Right ventricle myocardium inferior (tissue), 1 donor: ENCODE data around the gene ERF. TPM values are rescaled to one million over a fixed set of nuclear protein-coding genes. Genes with fewer than 3 reads are reported as not detected.

Experiments
- ATAC-seq: fragments of 200-7000 bp; cut with Tn5 transposase; one replicate; pipeline ENCODE4 v1.9.1; 2020; ENCODE audit warnings: mild to moderate bottlenecking, moderate library complexity
- DNase-seq: peaks from one replicate; pipeline ENCODE4 v3.0.0; 2021; ENCODE audit errors: missing footprints
- intact Hi-C: fragments of 100-400 bp; cut with DNase I; formaldehyde crosslinking; loops from one replicate; pipeline ENCODE4 v1.11.0; 2022
- total RNA-seq: library from RNA; stranded (reverse); fragmentation: NEBNext Ultra II Directional; extraction: Animal tissue kit (Norgen Biotek cat#: 25700); gene quantifications from one replicate; pipeline ENCODE4 v1.2.1, GENCODE V29; 2021
- donor health status: DM: no; HTN: yes; CAD: no; lungs with severe emphysema.

ERF gene
- total RNA-seq, 1 donor from 2014 or later: 44.4 TPM

DNA sequence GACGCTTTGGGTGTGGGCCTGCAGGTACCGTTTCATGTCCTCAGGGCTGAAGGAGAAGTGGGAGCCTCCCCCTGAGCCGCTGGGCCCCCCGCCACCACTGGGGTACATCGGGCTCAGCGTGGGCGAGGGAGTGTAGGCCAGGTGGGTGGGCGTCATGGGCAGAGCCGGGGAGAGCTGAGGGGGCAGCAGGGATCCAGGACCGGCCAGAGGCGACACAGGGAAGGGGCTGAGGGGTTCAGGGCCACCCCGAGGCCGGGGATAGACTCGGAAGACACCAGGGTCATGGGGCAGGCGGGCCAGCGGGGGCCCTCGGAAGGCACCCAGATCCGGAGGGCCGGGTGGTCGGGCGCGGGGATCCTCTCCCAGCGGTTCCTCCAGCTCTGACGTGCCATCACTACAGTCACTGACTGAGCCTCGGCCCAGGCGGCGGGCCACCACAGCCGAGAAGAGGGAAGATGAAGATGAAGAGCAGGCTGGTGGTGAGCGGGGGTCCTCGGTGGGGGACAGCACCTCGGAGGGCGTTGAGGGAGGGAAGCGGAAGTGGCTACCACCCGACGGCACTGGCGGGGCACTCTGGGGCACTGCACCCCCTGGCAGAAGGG is 5.7 kb downstream of the ERF start:
- ATAC-seq: no peak
- intact Hi-C loops: loop anchor here (10.0 kb wide), 1 partner anchor 146 kb away; the partner anchor contains the start of gene CNFN
- peak; percentile 64 for DNase-seq

DNA sequence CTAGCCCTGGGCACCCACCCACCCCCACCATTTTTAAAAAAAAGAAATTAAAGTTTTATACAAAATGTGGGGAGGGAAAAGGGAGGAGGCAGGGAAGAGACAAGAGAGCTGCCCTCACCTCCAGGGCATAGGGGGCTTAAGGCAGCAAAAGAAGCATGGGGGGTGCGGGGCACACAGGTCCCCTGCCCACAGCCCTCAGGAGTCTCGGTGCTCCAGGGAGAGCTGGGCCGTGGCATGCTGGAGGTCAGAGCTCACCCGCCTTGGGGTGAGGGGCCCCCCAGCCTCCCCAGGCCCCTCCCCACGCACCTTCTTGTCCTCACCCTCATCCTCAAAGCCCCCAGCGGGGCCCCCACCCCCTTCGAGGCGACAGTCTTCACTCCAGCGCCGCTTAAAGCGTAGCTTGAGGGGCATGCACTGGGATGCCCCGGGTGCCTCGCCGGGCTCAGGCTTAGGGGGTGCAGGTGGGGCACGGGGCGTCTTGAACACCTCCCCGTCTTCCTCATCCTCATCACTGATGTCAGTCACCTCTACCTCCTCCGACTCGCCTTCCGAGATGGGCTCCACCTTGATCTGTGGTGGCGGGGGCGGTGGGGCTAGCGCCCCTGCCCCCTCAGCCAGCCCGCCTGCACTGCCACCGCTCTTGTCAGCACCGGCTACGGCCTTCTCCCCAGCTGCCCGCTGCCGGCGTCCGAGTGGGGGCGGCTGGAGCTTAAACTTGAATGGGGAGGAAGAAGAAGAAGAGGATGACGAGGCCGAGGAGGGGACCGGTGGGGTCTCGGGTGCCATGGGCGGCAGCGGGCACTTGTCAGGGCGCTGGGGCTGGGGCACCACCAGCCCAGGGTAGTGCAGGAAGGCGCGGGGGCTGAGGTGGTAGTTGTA is 6.4 kb downstream of the ERF start:
- intact Hi-C loops: loop anchor here (10.0 kb wide), 1 partner anchor 146 kb away; the partner anchor contains the start of gene CNFN
- peak; percentile 37 for DNase-seq
- ATAC-seq: no peak

DNA sequence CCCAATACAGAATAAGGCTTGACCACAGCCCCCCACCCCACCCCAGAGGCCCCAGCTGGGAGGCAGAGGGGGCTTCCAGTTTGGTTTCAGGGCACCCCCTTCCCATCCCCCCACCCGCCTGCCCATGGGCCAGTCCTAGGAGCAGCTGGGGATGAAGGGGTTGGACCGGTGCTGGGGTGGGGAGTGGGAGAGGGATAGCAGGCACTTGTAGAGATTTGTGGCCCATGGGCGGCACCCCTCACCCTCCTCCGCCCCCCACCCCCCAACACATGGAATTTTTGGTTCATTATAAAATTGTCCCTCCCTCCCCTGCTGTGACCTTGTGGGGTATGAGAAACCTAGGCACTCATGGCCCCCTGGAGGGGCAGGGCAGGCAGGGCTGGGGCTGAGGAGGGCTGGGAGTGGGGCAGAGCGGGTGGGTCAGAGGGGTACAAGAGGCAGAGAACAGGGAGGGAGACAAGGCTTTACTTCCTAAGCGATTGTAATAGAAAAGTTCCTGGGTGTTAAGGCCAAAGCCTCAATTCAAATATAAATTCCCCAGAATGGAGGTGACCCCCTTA is 7.2 kb downstream of the ERF start:
- intact Hi-C loops: loop anchor here (10.0 kb wide), 1 partner anchor 147 kb away; the partner anchor contains the start of gene CNFN
- peak; percentile 28 for DNase-seq
- no peak for ATAC-seq

DNA sequence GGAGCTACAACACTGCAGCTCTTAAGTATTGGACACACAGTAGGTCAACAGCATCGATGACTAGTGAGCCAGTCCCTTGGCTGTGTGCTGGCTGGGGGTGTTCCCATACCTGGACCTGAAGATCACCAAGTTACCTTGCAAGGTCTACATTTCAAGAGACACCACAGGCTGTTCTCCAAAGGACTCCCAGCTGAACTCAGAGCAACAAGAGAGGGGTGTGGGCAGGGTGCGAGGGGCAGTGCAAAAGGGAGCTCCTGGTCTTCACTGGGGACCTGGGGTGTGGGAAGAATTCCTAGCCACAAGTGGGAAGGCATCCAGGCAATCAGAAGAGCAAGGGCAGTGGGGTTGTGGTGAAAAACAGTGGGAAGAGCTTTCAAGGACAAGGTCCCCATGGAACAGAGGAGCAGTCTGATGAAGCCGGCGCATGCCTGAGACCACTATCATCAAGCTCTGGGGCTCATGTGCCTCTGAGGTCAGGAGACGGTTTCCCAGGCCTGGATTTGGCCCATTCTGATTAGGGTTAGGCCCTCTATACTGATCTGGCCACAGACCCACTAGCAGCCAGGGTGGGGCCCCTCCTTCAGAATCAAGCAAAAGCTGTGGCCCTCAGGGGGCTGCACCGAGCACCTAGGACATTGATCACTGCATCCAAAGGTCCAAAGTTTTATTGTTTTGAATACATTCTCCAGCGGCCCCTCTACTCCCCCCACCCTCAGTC is 7.8 kb downstream of the ERF start:
- DNase-seq (peak; percentile 60), ATAC-seq (no peak)
- intact Hi-C loops: loop anchor here (1.0 to 10.0 kb wide), 2 partner anchors 33 to 148 kb away; partner anchors contain the start of gene CNFN

DNA sequence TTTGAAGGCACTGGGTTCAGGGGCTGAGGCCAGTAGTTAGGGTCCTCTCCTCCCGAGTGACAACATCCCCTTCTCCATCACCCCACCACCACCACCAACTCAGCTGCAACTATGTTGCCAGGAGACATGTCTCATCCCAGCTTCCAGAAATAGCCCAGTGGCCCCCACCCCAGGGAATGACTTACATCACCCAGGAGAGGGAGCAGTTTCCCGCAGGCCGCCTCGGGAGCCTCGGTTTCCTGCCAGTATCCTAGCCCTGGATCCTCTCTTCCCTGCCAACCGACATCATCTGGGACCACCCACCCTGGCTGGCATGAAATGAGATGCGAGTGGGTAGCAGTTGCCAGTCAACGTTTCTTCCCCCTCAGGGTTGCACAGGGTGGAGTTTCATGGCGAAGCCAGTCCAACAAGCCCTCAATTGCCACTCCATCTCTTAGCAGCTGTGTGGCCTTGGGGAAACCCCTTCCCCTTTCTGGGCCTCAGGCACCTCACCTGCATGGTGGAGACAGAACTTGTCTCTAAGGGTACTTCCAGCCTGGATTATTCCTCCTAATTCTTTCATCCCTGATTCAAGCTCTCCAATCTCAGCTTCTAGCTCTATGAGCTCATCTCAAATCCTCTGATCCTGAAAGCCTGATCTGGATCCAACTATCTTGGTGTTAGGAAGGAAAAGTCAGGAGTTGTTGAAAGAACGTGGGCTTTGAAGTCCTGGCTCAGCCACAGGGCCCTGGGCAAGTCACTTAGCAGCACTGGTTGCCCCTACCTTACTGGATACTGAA is 8.6 kb downstream of the ERF start:
- ATAC-seq (no peak), DNase-seq (peak; percentile 86)

DNA sequence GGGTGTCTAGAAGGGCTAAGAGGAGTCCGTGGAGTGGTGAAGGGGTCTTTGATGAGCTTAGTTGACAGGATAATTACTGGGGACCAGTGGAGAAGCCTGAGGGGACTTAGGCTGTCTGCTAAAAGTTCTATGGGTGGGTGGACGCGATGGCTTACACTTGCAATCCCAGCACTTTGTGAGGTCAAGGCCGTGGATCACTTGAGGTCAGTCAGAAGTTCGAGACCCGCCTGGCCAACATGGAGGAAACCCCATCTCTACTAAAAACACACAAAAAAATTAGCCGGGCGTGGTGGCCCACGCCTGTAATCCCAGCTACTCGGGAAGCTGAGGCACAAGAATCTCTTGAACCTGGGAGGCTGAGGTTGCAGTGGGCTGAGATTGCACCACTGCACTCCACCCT is 9.7 kb downstream of the ERF start:
- no peak for ATAC-seq
- DNase-seq: peak; percentile 33
- intact Hi-C loops: loop anchor here (2.0 to 10.0 kb wide), 3 partner anchors 24 to 150 kb away; partner anchors contain the start of genes CIC and CNFN

More for the DNA sequence above, 8.6 kb downstream of the ERF start:
- intact Hi-C loops: loop anchor here (1.0 to 10.0 kb wide), 2 partner anchors 34 to 148 kb away; partner anchors contain the start of gene CNFN

DNA sequence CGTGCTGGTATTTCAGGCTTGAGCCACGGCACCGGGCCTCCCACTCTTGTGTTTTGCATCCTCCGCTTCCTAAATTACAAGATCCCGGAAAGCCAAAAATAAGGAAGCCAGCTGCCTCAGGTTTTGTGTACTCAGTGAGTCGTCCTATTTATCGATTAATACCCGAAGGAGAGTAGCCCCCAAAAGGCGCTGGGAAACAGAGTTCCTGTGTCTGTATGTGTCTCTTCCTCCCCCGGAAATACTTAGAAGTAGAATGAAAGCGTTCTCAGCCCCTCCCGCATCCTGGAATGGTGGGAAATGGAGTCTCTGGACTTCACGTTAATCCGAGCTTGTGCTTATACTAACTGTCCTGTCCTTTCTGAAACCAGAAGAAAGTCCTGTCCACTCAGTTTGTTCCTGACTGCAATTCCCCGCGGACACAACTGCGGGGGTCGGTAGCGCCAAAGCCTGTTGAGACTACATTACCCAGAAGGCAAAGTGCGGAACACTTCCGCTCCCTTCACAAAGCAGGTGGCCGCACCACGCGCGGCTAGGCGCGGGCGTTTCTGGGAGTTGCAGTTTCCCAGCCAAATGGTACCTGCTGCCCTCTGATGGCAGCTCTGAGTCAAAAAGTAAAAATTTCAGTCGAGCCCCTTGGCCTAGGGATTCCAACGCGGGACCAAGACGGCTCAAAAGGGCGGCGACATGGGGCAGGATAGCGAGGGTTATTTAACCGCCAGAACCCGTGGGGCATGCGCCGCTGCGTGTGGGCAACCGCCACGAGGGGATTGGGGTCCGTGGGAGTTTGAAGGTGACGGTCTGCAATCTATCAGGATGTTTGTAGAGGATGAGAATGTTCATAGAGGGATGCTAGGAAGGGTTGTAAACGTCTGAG is 10.3 kb downstream of the ERF start:
- DNase-seq (peak; percentile 98), ATAC-seq (peak; percentile 39)
- intact Hi-C loops: loop anchor here (2.0 to 10.0 kb wide), 4 partner anchors 24 to 188 kb away; partner anchors contain the start of genes CIC and CNFN

DNA sequence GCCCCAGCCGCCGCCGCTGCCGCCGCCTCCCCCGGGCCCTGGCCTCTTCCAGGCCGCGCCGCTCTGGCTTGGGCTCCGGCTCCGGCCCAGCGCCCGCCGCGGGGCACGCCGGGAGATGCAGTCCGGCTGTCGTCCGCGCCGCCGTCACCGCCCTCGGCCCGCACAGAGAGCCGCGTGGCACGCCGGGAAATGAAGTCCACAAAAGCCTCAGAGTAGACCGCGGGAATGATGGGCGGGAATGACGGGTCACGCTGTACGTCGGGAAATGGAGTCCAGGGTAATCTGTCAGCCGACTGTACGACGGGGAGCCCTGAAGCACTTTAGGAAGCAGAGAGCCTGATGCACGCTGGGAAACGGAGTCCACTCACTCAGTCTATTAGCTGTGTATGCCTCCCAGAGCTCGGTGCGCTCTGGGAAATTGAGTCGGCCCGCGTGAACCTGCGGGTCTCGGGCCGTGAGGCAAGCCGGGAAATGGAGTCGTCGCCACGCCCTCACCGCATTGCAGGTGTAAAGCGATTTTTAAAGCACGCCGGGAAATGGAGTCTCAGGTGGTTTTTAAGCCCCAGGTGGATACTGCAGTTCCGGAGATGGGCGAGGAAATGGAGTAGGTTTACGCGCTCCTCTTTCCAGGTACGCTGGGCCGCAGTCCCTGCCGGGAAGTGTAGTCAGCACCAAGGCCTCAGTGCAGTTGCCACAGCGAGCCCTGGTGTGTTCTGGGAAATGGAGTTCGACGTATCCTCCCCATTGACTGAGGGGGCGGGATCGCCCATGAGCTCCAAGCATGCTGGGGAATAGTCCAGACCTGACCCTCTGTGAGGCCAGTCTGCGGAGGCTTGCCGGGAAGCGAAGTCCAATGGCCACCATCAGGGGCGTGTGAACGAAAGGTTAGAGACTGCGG is 12.2 kb downstream of the ERF start, which contains the start of gene GSK3A:
Gene GSK3A (minus strand): TSS at position 91 of the 898 bp plus-strand sequence. CDS start 137 bp downstream, outside the sequence.
- DNase-seq (peak; percentile 99), ATAC-seq (peak; percentile 90)
- intact Hi-C loops: loop anchor here (1.0 to 10.0 kb wide), 3 partner anchors 22 to 190 kb away; partner anchors contain the start of genes CNFN and ZNF526

DNA sequence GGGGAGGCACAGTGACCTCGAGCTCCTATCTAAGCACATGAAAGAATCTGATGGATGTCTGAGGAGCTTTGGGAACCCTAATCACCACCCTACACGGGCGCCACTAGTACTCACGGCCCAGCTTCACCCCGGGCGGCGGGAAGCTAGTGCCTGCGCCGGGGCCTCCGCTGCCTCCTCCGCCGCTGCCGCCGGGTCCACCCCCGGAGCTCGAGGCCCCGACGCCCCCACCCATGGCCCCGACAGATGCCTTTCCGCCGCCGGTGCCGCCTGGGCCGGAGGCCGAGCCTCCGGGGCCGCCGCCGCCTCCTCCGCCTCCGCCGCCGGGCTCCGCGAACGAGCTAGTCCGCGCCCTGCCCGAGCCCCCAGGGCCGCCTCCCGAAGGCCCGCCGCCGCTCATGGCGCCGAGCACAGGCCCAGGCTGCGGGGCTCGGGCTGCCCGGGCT is 12.8 kb downstream of the ERF start:
- ATAC-seq (no peak), DNase-seq (no peak)
- intact Hi-C loops: loop anchor here (1.0 to 10.0 kb wide), 3 partner anchors 22 to 190 kb away; partner anchors contain the start of genes CNFN and ZNF526

DNA sequence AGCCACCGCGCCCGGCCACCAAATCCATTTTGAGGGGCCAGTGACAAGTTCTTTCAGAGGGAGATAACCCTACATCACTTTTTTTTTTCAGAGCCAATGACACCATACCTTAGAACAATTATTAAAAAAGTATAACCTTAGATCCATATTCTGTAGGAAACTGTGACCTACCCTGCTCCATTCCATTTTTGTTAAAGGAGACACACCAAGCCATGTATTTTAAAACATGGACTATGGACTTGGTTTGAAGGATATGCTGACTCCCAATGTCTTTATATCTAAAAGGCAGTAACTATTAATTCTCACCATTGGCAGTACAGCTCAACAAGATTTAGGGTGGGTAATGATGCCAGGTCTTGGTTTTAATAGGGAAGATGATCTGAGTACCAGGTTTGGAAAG is 13.6 kb downstream of the ERF start:
- ATAC-seq (no peak), DNase-seq (peak; percentile 57)
- intact Hi-C loops: loop anchor here (5.0 to 10.0 kb wide), 2 partner anchors 154 to 191 kb away; partner anchors contain the start of gene CNFN

DNA sequence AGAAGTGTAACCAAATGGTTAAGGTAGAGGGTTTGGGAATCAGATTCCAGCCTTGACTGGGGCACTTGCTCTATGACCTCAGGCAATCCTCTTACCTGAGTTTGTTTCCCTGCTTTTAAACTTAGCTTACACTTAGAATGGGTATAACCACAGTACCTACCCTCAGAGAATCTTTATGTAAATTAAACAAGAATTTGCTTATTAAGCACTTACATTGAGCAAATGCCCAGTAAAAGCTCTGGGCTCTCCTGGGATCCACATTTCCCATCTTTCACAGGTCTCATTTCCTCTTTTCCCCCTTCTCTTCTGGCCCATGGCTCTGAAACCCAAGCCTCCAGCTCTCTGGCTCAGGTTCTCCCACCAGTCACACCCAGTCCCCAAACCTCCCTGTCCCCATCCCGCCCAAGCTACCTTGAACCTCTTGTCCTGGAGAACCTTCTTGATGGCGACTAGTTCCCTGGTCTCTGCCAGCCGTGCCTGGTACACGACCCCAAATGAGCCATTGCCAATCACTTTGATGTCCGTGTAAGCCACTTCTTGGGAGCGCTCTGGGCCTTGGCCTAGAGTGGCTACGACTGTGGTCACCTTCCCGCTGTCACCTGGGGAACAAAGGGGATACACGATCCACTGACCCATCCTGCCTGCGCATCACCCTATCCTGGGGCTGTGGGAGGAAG is 15.2 kb downstream of the ERF start:
- no peak for ATAC-seq
- intact Hi-C loops: loop anchor here (5.0 to 10.0 kb wide), 2 partner anchors 155 to 193 kb away; partner anchors contain the start of gene CNFN
- peak; percentile 56 for DNase-seq

DNA sequence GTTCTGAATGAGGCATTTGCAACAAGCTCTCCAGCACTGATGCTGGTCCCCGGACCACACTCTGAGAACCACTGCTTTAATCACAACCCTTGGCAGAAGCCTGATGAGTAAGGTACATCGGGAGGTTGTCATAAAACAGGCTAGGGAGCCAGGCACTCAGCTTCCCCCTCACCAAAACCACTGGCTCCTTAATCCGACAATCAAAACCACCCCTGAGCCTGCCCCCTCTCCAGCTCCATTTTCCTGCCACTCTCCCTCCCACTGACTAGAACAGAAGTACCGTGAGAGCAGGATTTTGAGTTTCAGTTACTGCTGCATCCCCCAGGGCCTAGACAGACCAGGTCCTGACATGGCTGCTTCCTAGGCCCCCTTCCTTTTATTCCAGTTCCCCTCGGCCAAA is 19.7 kb downstream of the ERF start:
- intact Hi-C loops: no loop called here
- DNase-seq: no peak
- no peak for ATAC-seq

DNA sequence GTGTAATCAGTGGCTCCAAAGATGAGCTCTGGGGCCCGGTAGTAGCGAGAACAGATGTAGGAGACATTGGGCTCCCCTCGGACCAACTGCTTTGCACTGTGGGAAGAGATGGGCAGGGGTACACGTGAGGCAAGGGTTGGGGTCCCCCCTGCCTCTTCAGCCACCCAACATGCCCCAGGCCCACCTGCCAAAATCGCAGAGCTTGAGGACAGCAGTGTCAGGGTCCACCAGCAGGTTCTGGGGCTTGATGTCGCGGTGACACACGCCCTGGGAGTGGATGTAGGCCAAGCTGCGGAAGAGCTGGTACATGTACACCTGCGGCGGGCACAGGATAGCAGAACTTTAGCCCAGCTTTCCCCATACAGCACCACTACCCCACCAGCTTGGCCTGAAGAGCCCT is 20.6 kb downstream of the ERF start:
- intact Hi-C loops: no loop called here
- ATAC-seq (no peak), DNase-seq (no peak)

DNA sequence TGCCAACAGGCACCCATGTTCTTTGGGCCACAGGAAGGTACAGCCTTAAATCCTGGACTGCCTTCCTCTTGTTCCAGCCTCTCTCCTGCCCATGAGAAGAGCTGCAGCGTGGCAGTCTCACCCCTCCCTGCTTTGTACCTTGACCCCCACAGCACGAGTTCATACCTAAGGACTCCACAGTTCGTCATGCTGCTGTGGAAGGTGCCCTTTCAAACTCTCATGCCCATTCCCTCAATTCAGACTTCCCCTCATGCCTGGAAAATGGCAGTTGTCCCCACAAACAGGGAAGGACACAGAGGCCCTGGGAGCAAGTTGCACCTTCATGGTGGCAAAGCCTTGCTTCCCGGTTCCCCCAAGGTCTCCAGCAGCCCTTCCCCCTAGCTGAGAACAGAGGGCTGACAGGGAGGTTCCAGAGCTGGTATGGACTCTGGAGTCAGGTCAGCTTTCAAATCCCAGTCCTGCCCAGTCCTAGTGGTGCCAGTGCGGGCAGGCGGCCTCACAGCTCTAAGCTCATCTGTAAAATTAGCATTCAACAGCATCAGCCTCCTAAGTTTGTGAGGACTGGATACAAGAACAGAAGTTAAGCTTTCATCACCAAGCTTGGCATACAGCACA is 21.1 kb downstream of the ERF start:
- no peak for DNase-seq
- ATAC-seq: no peak
- intact Hi-C loops: no loop called here

DNA sequence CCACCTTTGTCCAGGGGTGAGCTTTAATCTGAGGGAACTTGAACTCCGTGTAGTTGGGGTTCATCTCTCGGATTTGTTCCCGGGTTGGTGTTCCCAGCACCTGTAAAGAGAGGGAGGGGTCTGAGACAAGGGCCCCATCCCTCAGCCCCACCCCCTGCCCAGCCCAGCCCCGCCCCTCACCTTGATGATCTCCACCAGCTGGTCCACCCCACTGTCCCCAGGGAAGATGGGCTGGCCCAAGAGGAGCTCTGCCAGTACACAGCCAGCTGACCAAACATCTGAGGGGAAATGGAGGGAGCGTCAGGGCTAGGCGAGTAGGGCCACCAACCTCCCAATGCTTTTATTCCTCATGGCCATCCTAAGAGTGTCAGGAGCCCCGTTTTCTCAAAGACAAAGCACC is 21.8 kb downstream of the ERF start:
- intact Hi-C loops: no loop called here
- ATAC-seq: no peak
- DNase-seq: no peak
